ENCODE measurements around the gene SNRPD1.

DNA sequence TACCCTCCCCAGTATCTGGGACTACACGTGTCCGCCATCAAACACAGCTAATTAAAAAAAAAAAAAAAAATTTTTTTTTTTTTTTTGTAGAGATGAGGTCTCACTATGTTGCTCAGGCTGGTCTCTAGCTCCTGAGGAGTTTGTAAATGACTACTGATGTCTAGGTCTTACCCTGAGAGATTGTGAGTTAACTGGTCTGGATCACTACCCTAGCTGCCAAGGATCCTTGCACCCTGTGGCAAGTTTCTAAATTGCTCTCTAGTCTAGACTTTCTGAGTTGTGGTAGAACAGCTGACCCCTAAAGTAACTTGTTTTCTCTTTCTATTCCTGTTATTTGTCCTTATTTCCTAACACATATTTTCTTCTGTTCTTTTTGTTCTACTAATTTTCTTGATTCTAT, 48.0 kb downstream of the SNRPD1 start:
- TF ChIP-seq POLR2AphosphoS5 (IDR thresholded peaks at IDR 0.05) = no peak
- TF ChIP-seq, protein P1, sequence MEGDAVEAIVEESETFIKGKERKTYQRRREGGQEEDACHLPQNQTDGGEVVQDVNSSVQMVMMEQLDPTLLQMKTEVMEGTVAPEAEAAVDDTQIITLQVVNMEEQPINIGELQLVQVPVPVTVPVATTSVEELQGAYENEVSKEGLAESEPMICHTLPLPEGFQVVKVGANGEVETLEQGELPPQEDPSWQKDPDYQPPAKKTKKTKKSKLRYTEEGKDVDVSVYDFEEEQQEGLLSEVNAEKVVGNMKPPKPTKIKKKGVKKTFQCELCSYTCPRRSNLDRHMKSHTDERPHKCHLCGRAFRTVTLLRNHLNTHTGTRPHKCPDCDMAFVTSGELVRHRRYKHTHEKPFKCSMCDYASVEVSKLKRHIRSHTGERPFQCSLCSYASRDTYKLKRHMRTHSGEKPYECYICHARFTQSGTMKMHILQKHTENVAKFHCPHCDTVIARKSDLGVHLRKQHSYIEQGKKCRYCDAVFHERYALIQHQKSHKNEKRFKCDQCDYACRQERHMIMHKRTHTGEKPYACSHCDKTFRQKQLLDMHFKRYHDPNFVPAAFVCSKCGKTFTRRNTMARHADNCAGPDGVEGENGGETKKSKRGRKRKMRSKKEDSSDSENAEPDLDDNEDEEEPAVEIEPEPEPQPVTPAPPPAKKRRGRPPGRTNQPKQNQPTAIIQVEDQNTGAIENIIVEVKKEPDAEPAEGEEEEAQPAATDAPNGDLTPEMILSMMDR (IDR thresholded peaks at IDR 0.05) = no peak
- no peak for TF ChIP-seq POLR2A (IDR thresholded peaks at IDR 0.05)

Measured in gastroesophageal sphincter (tissue), 3 donors.